DOHH2 (cell line): ENCODE measurements around the gene ABI3BP.

Source experiments
- H3F3A ChIP-seq: fragments of 200-600 bp; sonication (generic), shearing (Covaris generic); 2 replicates; pipeline ENCODE4 v1.6.0; 2016; ENCODE audit warnings: antibody characterized with exemption, mild to moderate bottlenecking; ENCODE audit not compliant: control insufficient read depth, insufficient read depth
- H3K27ac ChIP-seq: fragments of 200-600 bp; sonication (generic); 2 replicates; pipeline ENCODE4 v1.5.1; 2014; ENCODE audit warnings: low read depth, mild to moderate bottlenecking, low read length, moderate library complexity
- H3K27me3 ChIP-seq: fragments of 200-600 bp; sonication (generic); 2 replicates; pipeline ENCODE4 v1.6.1; 2014; ENCODE audit warnings: mild to moderate bottlenecking, low read length, mixed read lengths; ENCODE audit not compliant: control insufficient read depth
- H3K36me3 ChIP-seq: fragments of 200-600 bp; sonication (generic); 2 replicates; pipeline ENCODE4 v1.6.1; 2014; ENCODE audit warnings: mild to moderate bottlenecking, low read length, moderate library complexity, mixed read lengths; ENCODE audit not compliant: control insufficient read depth
- H3K4me1 ChIP-seq: fragments of 200-600 bp; sonication (generic); 2 replicates; pipeline ENCODE4 v1.6.1; 2014; ENCODE audit warnings: mild to moderate bottlenecking, low read length, mixed read lengths; ENCODE audit not compliant: control insufficient read depth
- H3K4me2 ChIP-seq: fragments of 200-600 bp; sonication (generic); 2 replicates; pipeline ENCODE4 v1.6.0; 2014; ENCODE audit warnings: mild to moderate bottlenecking, low read length, moderate library complexity
- H3K4me3 ChIP-seq: fragments of 200-600 bp; sonication (generic); 2 replicates; pipeline ENCODE4 v1.5.1; 2014; ENCODE audit warnings: mild to moderate bottlenecking, low read length, mixed read lengths
- H3K79me2 ChIP-seq: fragments of 200-600 bp; sonication (generic); 2 replicates; pipeline ENCODE4 v1.6.1; 2014; ENCODE audit warnings: mild to moderate bottlenecking, low read length, mixed read lengths; ENCODE audit not compliant: control insufficient read depth
- H3K9me2 ChIP-seq: fragments of 200-600 bp; sonication (generic); replicated peaks from 2 replicates; pipeline ENCODE4 v1.6.1; 2014; ENCODE audit warnings: mild to moderate bottlenecking, low read length, mixed read lengths; ENCODE audit not compliant: control insufficient read depth
- H3K9me3 ChIP-seq: fragments of 200-600 bp; sonication (generic); 2 replicates; pipeline ENCODE4 v1.6.1; 2014; ENCODE audit warnings: antibody characterized with exemption, low read length, mixed read lengths; ENCODE audit not compliant: control insufficient read depth, insufficient read depth
- H4K20me1 ChIP-seq: fragments of 200-600 bp; sonication (generic); 2 replicates; pipeline ENCODE4 v1.6.0; 2014; ENCODE audit warnings: low read depth, mild to moderate bottlenecking, antibody characterized with exemption, low read length, moderate library complexity; ENCODE audit not compliant: control insufficient read depth, insufficient read depth
- EZH2phosphoT487 ChIP-seq: fragments of 200-600 bp; sonication (generic); IDR thresholded peaks from 2 replicates; pipeline ENCODE4 v1.6.1; 2017; ENCODE audit warnings: borderline replicate concordance, mild to moderate bottlenecking, antibody characterized with exemption, low read length, moderate library complexity, mixed read lengths
- TF ChIP-seq, protein P1 (sequence below): fragments of 200-600 bp; sonication (generic); IDR thresholded peaks from one replicate; pipeline ENCODE4 v1.5.1; 2014; ENCODE audit warnings: antibody characterized with exemption, mild to moderate bottlenecking, low read depth, low read length; ENCODE audit not compliant: poor library complexity, severe bottlenecking

ABI3BP gene

DNA sequence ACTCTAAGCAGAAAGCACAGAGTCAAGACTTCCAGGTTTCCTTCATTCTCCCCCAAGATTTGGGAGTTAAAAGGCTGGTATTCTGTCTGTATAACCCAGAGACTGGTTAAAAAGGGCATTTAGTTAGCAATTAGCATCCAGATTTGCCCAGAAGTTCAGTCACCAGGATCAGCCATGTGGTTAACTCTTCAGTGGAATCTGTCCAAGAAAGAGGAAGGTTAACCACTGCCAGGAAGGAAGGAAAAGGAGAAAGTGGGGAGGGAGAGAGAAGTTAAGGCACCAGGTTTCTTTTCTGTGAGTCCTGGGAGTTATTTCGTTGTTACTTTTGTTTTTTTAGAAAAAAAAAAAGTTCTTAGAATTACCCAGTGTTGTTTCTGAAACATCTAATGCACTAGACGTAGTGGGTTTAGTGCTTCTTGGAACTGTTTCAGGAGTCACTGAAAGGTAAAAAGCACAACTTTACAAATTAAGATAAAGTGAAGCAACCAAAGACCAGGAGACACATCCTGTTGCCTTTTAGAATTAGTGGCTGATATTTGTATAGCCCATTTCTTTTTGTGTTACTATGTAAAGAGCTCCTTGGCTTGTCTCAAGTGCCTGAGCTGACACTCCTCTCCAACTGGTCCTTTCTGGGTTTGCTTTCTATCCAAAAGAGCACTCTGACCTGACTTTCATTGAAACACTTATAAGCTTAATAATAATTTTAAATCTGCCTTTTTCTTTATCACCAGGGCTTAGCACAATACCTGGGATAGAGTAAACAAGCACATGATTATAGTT, 128.6 kb downstream of the ABI3BP start:
- Histone ChIP-seq H3K27ac (no peak overlapping the region), H3K4me2 (no peak overlapping the region)

DNA sequence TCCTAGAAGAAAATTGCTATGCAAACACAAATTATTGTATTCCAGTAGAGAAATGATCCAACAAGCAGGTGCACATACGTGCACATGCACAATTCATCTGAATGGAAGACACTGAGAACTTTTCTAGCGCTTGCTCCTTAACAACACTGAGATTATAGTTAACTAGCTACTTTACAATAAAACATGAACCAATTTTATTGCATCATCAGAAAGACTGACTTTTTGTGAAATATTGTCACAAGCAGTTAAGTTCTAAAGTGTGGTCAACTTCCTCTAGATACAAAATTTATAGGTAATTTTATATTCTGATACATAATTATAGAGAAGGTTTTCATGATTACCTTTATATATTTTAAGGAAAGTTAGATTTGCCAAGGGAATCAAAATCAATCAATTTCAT, 135.4 kb downstream of the ABI3BP start:
- no peaks in the 10 kb centered on the region for H3K27me3 ChIP-seq
- no peaks in the 10 kb centered on the region for H4K20me1 ChIP-seq
- H3K9me3 ChIP-seq = no peaks in the 10 kb centered on the region; the same call in 1 of the 2 replicates
- no peaks in the 10 kb centered on the region for H3K9me2 ChIP-seq
- no peaks in the 10 kb centered on the region for H3K36me3 ChIP-seq
- H3K4me2 ChIP-seq = no peak overlapping the region
- no peak overlapping the region for H3K4me3 ChIP-seq
- TF ChIP-seq, protein P1, sequence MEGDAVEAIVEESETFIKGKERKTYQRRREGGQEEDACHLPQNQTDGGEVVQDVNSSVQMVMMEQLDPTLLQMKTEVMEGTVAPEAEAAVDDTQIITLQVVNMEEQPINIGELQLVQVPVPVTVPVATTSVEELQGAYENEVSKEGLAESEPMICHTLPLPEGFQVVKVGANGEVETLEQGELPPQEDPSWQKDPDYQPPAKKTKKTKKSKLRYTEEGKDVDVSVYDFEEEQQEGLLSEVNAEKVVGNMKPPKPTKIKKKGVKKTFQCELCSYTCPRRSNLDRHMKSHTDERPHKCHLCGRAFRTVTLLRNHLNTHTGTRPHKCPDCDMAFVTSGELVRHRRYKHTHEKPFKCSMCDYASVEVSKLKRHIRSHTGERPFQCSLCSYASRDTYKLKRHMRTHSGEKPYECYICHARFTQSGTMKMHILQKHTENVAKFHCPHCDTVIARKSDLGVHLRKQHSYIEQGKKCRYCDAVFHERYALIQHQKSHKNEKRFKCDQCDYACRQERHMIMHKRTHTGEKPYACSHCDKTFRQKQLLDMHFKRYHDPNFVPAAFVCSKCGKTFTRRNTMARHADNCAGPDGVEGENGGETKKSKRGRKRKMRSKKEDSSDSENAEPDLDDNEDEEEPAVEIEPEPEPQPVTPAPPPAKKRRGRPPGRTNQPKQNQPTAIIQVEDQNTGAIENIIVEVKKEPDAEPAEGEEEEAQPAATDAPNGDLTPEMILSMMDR = no peak
- no peak for TF ChIP-seq EZH2phosphoT487
- H3K79me2 ChIP-seq = no peaks in the 10 kb centered on the region
- no peaks in the 10 kb centered on the region for H3K4me1 ChIP-seq
- H3K27ac ChIP-seq = no peak overlapping the region
- H3F3A ChIP-seq = no peaks in the 10 kb centered on the region

More for the DNA sequence above, 128.6 kb downstream of the ABI3BP start:
- Histone ChIP-seq H3F3A (no peaks in the 10 kb centered on the region), H3K4me1 (no peaks in the 10 kb centered on the region), H3K4me3 (no peak overlapping the region), H4K20me1 (no peaks in the 10 kb centered on the region), H3K36me3 (no peaks in the 10 kb centered on the region), H3K27me3 (no peaks in the 10 kb centered on the region), H3K79me2 (no peaks in the 10 kb centered on the region), H3K9me2 (no peaks in the 10 kb centered on the region), H3K9me3 (no peaks in the 10 kb centered on the region)
- TF ChIP-seq, protein P1 = no peak
- TF ChIP-seq EZH2phosphoT487 = no peak

DNA sequence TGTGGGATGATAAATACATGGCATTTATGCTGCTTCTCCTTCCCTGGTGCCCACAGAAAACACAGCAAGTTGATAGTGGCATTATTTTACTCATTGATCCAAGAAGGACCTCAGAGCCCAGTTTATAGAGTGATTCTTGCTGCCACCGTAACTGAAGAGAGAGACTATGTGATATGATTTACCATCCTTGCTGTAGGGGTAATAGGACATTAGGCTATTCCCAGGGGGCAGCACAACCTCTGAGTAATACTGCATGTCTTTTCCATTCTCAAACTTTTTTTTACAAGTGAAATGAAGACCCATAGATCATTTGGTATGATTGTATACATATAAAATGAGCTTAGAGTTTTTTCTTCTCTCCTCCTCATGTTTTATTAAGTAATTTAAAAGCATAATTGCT, 136.4 kb downstream of the ABI3BP start:
- no peaks in the 10 kb centered on the region; the same call in 1 of the 2 replicates for H3K9me3 ChIP-seq
- H3F3A ChIP-seq = no peaks in the 10 kb centered on the region
- no peak overlapping the region for H3K4me3 ChIP-seq
- H4K20me1 ChIP-seq = no peaks in the 10 kb centered on the region
- H3K36me3 ChIP-seq = no peaks in the 10 kb centered on the region
- TF ChIP-seq, protein P1 = no peak
- TF ChIP-seq EZH2phosphoT487 = no peak
- H3K4me1 ChIP-seq = no peaks in the 10 kb centered on the region
- H3K27ac ChIP-seq = no peak overlapping the region
- no peaks in the 10 kb centered on the region for H3K79me2 ChIP-seq
- no peaks in the 10 kb centered on the region for H3K9me2 ChIP-seq
- H3K4me2 ChIP-seq = no peak overlapping the region
- H3K27me3 ChIP-seq = no peaks in the 10 kb centered on the region
